Muscle of leg (tissue), 11 donors: ENCODE results near the gene CIB1. TPM values are rescaled to one million over a fixed set of nuclear protein-coding genes. Genes with fewer than 3 reads are reported as not detected.
"Not testable (repeated sequence)": the region's sequence is repeated elsewhere in the genome, so short reads cannot be mapped to it uniquely, and the experiment has no call there.

Experiments used
- DNase-seq: peaks from one replicate; pipeline ENCODE4 v3.0.0; 2013
- H3K27ac ChIP-seq: one replicate; pipeline ENCODE4 v1.5.1; 2013; ENCODE audit warnings: mild to moderate bottlenecking, low read length, control low read depth
- H3K27me3 ChIP-seq: one replicate; pipeline ENCODE4 v1.6.1; 2013; ENCODE audit warnings: low read length; ENCODE audit not compliant: control insufficient read depth, insufficient read depth
- H3K36me3 ChIP-seq: one replicate; pipeline ENCODE4 v1.6.1; 2013; ENCODE audit warnings: low read length; ENCODE audit not compliant: control insufficient read depth, insufficient read depth
- H3K4me1 ChIP-seq: one replicate; pipeline ENCODE4 v1.6.1; 2013; ENCODE audit warnings: low read length; ENCODE audit not compliant: control insufficient read depth, insufficient read depth
- H3K4me3 ChIP-seq: one replicate; pipeline ENCODE4 v1.5.1; 2013; ENCODE audit warnings: low read length, control low read depth
- H3K9me3 ChIP-seq: replicated peaks from 2 replicates; pipeline ENCODE4 v1.6.1; 2013; ENCODE audit warnings: low read depth, low read length; ENCODE audit not compliant: control insufficient read depth
- WGBS: methylation state at CpG from one replicate; pipeline ENCODE4 v1.1.5; 2013; ENCODE audit warnings: missing lambda C conversion rate; ENCODE audit not compliant: insufficient coverage; 5-methylcytosine and 5-hydroxymethylcytosine counted together
- polyA plus RNA-seq, 8 donors: library from polyadenylated mRNA; unstranded; fragments of 120-200 nt; gene quantifications; one replicate each; pipeline versions ENCODE4 v1.2.1 to v1.2.3, GENCODE V29; 2013; ENCODE audit warnings: inconsistent platforms in 1 of 8, low replicate concordance in 1 of 8; ENCODE audit not compliant: insufficient read length in 8 of 8, insufficient read depth in 1 of 8
- total RNA-seq: library from RNA; stranded (reverse); fragments of 120-200 nt; gene quantifications from one replicate; pipeline ENCODE4 v1.2.4, GENCODE V29; 2013

The CIB1 gene
- total and polyA plus RNA-seq, 9 donors, result 13.2 to 28.0 (median 24.5) TPM

GRCh38 chr15:90266061-90266431 is 32.3 kb upstream of the CIB1 start:
- H3K4me3 ChIP-seq, result peak overlapping the region; percentile 96
- H3K9me3 ChIP-seq, result no peaks in the 10 kb centered on the region
- DNase-seq, result no peak
- no peaks in the 10 kb centered on the region for H3K27me3 ChIP-seq
- peaks cover 29% of the 10 kb centered on the region for H3K36me3 ChIP-seq
- H3K4me1 ChIP-seq, result peaks cover 27% of the 10 kb centered on the region
- H3K27ac ChIP-seq, result peak overlapping the region; percentile 97
- WGBS, result 0% methylated on average over 10 of the region's 16 CpGs

- WGBS, result under 1% methylated on average over 58 of the region's 59 CpGs
- peaks cover 23% of the 10 kb centered on the region for H3K36me3 ChIP-seq
- H3K4me3 ChIP-seq, result peak within 1 kb of the TSS; percentile 96
- DNase-seq, result peak; percentile 98
- H3K4me1 ChIP-seq, result peaks cover 23% of the 10 kb centered on the region
- no peaks in the 10 kb centered on the region for H3K9me3 ChIP-seq
- no peaks in the 10 kb centered on the region for H3K27me3 ChIP-seq
- peak within 1 kb of the TSS; percentile 97 for H3K27ac ChIP-seq
Observed at GRCh38 chr15:90265271-90266060, 31.7 kb upstream of the CIB1 start, which contains the start of gene NGRN. TSS of gene NGRN (plus strand) at chr15:90265672. CDS start at chr15:90265713, 41 bp downstream.

DNA sequence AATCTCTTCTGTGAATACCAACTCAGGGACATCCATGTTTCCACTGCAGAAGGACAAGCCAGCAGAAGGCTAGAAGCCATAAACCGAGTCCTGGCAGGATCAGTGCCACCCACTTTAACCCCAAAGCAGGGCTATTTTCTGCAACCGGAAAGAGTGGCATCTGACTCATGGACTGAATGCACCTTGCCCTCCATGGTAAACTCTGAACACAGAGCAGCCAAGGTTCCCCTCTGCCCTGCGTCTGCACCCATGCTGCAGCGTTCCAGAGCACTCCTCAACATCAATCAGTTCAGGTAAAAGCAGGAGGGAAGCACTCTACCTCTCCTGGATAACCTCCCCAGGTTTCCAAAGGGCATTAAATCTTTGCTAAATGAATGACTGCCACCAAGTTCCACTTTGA is 30.9 kb upstream of the CIB1 start:
- Histone ChIP-seq H3K27ac (peak overlapping the region; percentile 97), H3K4me3 (peak overlapping the region; percentile 96), H3K36me3 (peaks cover 16% of the 10 kb centered on the region), H3K4me1 (peaks cover 17% of the 10 kb centered on the region), H3K9me3 (no peaks in the 10 kb centered on the region), H3K27me3 (no peaks in the 10 kb centered on the region)
- DNase-seq, result no peak
- WGBS, result 46% methylated on average over 3 of the region's 4 CpGs

DNA sequence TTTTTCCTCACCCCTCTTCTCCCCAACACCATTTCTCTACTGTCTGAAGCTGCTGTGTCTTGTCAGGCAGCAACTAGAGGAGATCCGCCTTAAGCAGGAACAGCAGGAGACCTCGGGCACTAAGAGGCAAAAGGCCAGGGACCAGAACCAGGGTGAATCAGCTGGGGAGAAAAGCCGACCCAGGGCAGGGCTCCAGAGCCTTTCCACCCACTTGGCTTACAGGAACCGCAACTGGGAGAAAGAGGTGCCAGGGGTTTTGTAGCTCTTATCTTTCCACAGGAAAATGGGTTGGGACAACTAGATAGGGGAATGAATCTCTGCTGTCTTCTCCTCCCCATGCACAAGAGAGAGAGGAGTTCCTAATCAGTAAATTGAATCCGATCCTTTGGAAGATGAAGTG is 28.7 kb upstream of the CIB1 start:
- Histone ChIP-seq H3K4me3 (no peak overlapping the region), H3K36me3 (peaks cover 5% of the 10 kb centered on the region), H3K27me3 (no peaks in the 10 kb centered on the region), H3K9me3 (no peaks in the 10 kb centered on the region), H3K27ac (no peak overlapping the region), H3K4me1 (peaks cover 15% of the 10 kb centered on the region)
- whole genome bisulfite sequencing, result 75% methylated on average over 2 of the region's 5 CpGs
- DNase-seq, result no peak

DNA sequence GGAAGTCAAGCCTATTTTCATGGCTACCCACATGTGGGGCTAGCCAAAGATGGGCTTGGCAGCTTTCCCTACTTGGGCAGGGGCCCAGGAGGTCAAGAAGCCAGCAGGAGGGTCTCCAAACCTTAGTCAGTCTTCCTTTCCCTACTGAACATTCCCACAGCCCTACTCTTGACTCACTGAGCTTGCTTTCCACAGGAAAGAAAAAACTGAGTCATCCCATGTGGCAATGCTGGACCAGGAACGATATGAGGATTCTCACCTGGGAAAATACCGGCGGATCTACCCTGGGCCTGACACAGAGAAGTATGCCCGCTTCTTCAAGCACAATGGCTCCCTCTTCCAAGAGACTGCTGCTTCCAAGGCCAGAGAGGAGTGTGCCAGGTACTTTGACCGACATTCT is 28.1 kb upstream of the CIB1 start:
- Histone ChIP-seq H3K27ac (no peak overlapping the region), H3K36me3 (no peaks in the 10 kb centered on the region), H3K4me3 (no peak overlapping the region), H3K4me1 (peaks cover 9% of the 10 kb centered on the region), H3K27me3 (no peaks in the 10 kb centered on the region), H3K9me3 (no peaks in the 10 kb centered on the region)
- WGBS, result 85% methylated on average over 5 of the region's 5 CpGs
- no peak for DNase-seq

GRCh38 chr15:90260731-90261130 is 27.0 kb upstream of the CIB1 start:
- H3K9me3 ChIP-seq, H3K4me1 ChIP-seq, H3K4me3 ChIP-seq, H3K27ac ChIP-seq, H3K27me3 ChIP-seq, DNase-seq, H3K36me3 ChIP-seq: not testable (repeated sequence)
- WGBS, result 50% methylated on average over 1 of the region's 6 CpGs

GRCh38 chr15:90259524-90259923 is 25.8 kb upstream of the CIB1 start:
- peaks cover 3% of the 10 kb centered on the region for H3K27me3 ChIP-seq
- H3K4me3 ChIP-seq, result no peak overlapping the region
- no peak overlapping the region for H3K27ac ChIP-seq
- no peaks in the 10 kb centered on the region for H3K9me3 ChIP-seq
- WGBS, result no CpG with 5 or more reads among the region's 5 CpGs
- no peak for DNase-seq
- no peaks in the 10 kb centered on the region for H3K36me3 ChIP-seq
- H3K4me1 ChIP-seq, result peaks cover 1% of the 10 kb centered on the region

GRCh38 chr15:90257776-90258175 is 24.0 kb upstream of the CIB1 start:
- Histone ChIP-seq H3K27me3 (peaks cover 3% of the 10 kb centered on the region), H3K27ac (no peak overlapping the region), H3K4me1 (no peaks in the 10 kb centered on the region), H3K9me3 (no peaks in the 10 kb centered on the region), H3K4me3 (no peak overlapping the region), H3K36me3 (no peaks in the 10 kb centered on the region)
- DNase-seq, result no peak
- 55% methylated on average over 6 of the region's 7 CpGs for WGBS

DNA sequence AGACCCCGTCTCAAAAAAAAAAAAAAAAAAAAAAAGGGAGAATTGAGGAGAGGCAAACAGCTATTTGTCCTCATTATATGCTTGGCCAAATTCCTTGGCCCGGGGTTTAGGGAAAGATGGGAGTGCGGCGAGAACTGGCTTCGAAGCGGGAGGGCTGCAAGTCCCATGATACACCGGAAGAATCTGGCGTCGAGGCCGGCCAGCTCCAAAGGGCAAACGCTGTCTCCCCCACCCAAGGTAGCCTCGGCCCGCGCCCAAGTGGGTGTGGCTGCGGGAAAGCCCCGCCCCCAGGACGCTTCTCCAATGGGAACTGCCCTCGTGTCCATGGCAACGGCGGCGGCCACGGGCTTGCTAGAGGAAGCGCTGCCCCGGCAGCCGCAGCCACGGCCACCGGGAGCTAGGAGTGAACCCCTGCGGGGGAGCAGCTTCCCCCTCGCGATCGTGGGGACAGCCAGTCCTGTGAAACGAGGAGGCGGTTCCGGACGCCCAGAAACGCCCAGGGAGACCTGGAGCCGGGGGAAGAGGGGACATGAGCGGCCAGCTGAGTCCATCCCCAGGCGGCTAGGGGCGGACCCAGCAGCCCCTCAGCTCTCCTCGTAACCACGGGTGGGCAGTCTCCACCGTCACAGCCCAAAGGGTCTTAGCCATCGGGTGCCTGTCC is 15.6 kb upstream of the CIB1 start, which contains the start of gene TTLL13:
Gene TTLL13 (plus strand): TSS at position 354 of the 661 bp plus-strand sequence. CDS start 1,075 bp downstream, outside the sequence.
- Histone ChIP-seq H3K27ac (no peak within 1 kb of the TSS), H3K9me3 (no peaks in the 10 kb centered on the region), H3K27me3 (peaks cover 4% of the 10 kb centered on the region), H3K4me1 (peaks cover 10% of the 10 kb centered on the region), H3K36me3 (no peaks in the 10 kb centered on the region), H3K4me3 (peak within 1 kb of the TSS; percentile 62)
- WGBS, result 2% methylated on average over 34 of the region's 44 CpGs
- peak; percentile 89 for DNase-seq

GRCh38 chr15:90248789-90249202 is 15.1 kb upstream of the CIB1 start:
- no peaks in the 10 kb centered on the region for H3K9me3 ChIP-seq
- no peaks in the 10 kb centered on the region for H3K36me3 ChIP-seq
- peaks cover 10% of the 10 kb centered on the region for H3K4me1 ChIP-seq
- WGBS, result 69% methylated on average over 6 of the region's 6 CpGs
- no peak for DNase-seq
- H3K4me3 ChIP-seq, result no peak overlapping the region
- H3K27ac ChIP-seq, result no peak overlapping the region
- peaks cover 4% of the 10 kb centered on the region for H3K27me3 ChIP-seq
